ENCODE results near the gene CLIC4.

DNA sequence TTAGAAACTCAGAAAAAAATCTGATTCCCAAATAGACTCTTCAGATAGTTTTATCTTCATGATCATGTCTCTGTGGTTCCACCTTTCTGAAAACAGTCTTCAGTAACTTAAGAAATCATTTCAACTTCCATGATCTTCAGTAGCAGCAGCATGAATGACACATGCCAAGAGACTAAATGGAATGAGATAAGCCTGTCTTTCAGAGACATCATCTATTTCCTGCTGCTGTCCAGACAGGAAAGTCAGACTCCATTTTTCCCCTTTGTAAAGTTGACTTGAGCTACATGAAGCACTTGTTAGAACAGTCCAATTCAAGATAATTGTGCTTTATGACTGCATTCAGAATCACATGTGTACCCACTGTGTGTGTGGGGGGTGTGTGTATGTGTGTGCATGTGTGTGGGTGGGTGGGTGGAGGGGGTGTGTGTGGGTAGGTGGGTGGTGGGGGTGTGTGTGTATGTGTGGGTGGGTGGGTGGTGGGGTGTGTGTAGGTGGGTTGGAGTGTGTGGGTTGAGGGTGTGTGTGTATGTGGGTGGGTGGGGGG, 58.8 kb downstream of the CLIC4 start:
- TF ChIP-seq, protein P1, sequence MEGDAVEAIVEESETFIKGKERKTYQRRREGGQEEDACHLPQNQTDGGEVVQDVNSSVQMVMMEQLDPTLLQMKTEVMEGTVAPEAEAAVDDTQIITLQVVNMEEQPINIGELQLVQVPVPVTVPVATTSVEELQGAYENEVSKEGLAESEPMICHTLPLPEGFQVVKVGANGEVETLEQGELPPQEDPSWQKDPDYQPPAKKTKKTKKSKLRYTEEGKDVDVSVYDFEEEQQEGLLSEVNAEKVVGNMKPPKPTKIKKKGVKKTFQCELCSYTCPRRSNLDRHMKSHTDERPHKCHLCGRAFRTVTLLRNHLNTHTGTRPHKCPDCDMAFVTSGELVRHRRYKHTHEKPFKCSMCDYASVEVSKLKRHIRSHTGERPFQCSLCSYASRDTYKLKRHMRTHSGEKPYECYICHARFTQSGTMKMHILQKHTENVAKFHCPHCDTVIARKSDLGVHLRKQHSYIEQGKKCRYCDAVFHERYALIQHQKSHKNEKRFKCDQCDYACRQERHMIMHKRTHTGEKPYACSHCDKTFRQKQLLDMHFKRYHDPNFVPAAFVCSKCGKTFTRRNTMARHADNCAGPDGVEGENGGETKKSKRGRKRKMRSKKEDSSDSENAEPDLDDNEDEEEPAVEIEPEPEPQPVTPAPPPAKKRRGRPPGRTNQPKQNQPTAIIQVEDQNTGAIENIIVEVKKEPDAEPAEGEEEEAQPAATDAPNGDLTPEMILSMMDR (conservative IDR thresholded peaks at IDR 0.05; ENCODE audit: low read length) = no peak
- no peak for TF ChIP-seq EZH2phosphoT487 (IDR thresholded peaks at IDR 0.05; ENCODE audit: borderline replicate concordance)
